Measurements from ENCODE around the gene S100A13.
"Not testable (repeated sequence)": the region's sequence is repeated elsewhere in the genome, so short reads cannot be mapped to it uniquely, and the experiment has no call there.

The S100A13 gene

GRCh38 chr1:153646672-153647345 lies 19.5 kb upstream of the S100A13 start:
- Histone ChIP-seq H3K9ac (ENCODE audit: insufficient read length, low read depth) (no peak overlapping the region), H3K4me1 (ENCODE audit: insufficient read depth, insufficient read length) (peaks cover 3% of the 10 kb centered on the region), H3K27me3 (ENCODE audit: insufficient read depth, insufficient read length) (no peaks in the 10 kb centered on the region), H3K9me3 (ENCODE audit: insufficient read depth, low read length) (no peaks in the 10 kb centered on the region), H3K36me3 (ENCODE audit: insufficient read depth, insufficient read length, low read length) (peaks cover 56% of the 10 kb centered on the region), H3K4me3 (ENCODE audit: insufficient read length, low read depth) (no peak overlapping the region)
- TF ChIP-seq SUZ12 (IDR thresholded peaks at IDR 0.05; ENCODE audit: extremely low read depth, insufficient read depth, insufficient read length), result no peak
- DNase-seq (ENCODE audit: low read depth, low spot score), result no peak

GRCh38 chr1:153643816-153644215 lies 16.5 kb upstream of the S100A13 start:
- H3K9ac ChIP-seq (ENCODE audit: insufficient read length, low read depth), result no peak overlapping the region
- no peaks in the 10 kb centered on the region for H3K9me3 ChIP-seq (ENCODE audit: insufficient read depth, low read length)
- H3K4me1 ChIP-seq (ENCODE audit: insufficient read depth, insufficient read length), result no peaks in the 10 kb centered on the region
- TF ChIP-seq SUZ12 (IDR thresholded peaks at IDR 0.05; ENCODE audit: extremely low read depth, insufficient read depth, insufficient read length) (no peak), ZNF274 (IDR thresholded peaks at IDR 0.05; ENCODE audit: low read depth, low read length) (no peak), YY1 (IDR thresholded peaks at IDR 0.05; ENCODE audit: insufficient read depth, insufficient read length) (no peak)
- no peak for DNase-seq (ENCODE audit: low read depth, low spot score)
- peaks cover 86% of the 10 kb centered on the region for H3K36me3 ChIP-seq (ENCODE audit: insufficient read depth, insufficient read length, low read length)
- no peak overlapping the region for H3K4me3 ChIP-seq (ENCODE audit: insufficient read length, low read depth)
- no peaks in the 10 kb centered on the region for H3K27me3 ChIP-seq (ENCODE audit: insufficient read depth, insufficient read length)

DNA sequence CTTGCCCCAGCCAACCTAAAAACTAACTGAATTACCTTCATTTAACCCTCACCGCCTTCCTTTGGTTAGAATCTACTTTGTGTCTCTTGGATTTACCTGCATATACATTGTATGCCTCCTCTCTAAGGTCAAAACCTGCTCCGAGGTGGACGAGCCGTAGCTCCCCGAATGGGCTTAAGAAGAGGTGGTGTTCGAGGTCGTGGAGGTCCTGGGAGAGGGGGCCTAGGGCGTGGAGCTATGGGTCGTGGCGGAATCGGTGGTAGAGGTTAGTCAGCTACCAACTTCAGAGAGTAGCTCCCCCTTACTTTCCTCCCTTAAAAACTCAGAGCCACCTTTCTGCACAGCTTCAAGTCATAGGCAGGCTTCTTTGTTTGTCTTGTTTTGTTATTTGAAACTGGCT lies 15.8 kb upstream of the S100A13 start:
- TF ChIP-seq SUZ12 (IDR thresholded peaks at IDR 0.05; ENCODE audit: extremely low read depth, insufficient read depth, insufficient read length), result no peak
- no peak for TF ChIP-seq ZNF274 (IDR thresholded peaks at IDR 0.05; ENCODE audit: low read depth, low read length)
- TF ChIP-seq YY1 (IDR thresholded peaks at IDR 0.05; ENCODE audit: insufficient read depth, insufficient read length), result no peak
- no peak for DNase-seq (ENCODE audit: low read depth, low spot score)
- H3K27me3 ChIP-seq (ENCODE audit: insufficient read depth, insufficient read length), result no peaks in the 10 kb centered on the region
- H3K4me1 ChIP-seq (ENCODE audit: insufficient read depth, insufficient read length), result no peaks in the 10 kb centered on the region
- no peak overlapping the region for H3K4me3 ChIP-seq (ENCODE audit: insufficient read length, low read depth)
- H3K36me3 ChIP-seq (ENCODE audit: insufficient read depth, insufficient read length, low read length), result peaks cover 93% of the 10 kb centered on the region
- H3K9ac ChIP-seq (ENCODE audit: insufficient read length, low read depth), result no peak overlapping the region
- no peaks in the 10 kb centered on the region for H3K9me3 ChIP-seq (ENCODE audit: insufficient read depth, low read length)

DNA sequence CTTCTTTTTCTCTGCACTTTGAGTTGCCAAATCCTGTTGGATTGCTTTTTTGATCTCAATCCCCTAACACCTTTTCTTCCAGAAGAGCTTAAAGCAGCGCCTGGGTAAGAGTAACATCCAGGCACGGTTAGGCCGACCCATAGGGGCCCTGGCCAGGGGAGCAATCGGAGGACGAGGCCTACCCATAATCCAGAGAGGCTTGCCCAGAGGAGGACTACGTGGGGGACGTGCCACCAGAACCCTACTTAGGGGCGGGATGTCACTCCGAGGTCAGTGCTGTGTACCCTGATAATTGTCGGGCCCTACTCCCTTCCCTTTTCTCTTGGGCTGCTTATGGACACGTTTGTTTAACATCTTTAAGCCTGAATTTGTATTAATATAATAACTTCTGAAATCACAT lies 14.9 kb upstream of the S100A13 start:
- H3K4me3 ChIP-seq (ENCODE audit: insufficient read length, low read depth), result no peak overlapping the region
- no peaks in the 10 kb centered on the region for H3K4me1 ChIP-seq (ENCODE audit: insufficient read depth, insufficient read length)
- no peak overlapping the region for H3K9ac ChIP-seq (ENCODE audit: insufficient read length, low read depth)
- no peaks in the 10 kb centered on the region for H3K9me3 ChIP-seq (ENCODE audit: insufficient read depth, low read length)
- no peak for DNase-seq (ENCODE audit: low read depth, low spot score)
- TF ChIP-seq ZNF274 (IDR thresholded peaks at IDR 0.05; ENCODE audit: low read depth, low read length), result no peak
- no peak for TF ChIP-seq YY1 (IDR thresholded peaks at IDR 0.05; ENCODE audit: insufficient read depth, insufficient read length)
- no peak for TF ChIP-seq SUZ12 (IDR thresholded peaks at IDR 0.05; ENCODE audit: extremely low read depth, insufficient read depth, insufficient read length)
- H3K27me3 ChIP-seq (ENCODE audit: insufficient read depth, insufficient read length), result no peaks in the 10 kb centered on the region
- H3K36me3 ChIP-seq (ENCODE audit: insufficient read depth, insufficient read length, low read length), result peaks cover 99% of the 10 kb centered on the region

GRCh38 chr1:153640861-153641260 lies 13.6 kb upstream of the S100A13 start:
- Histone ChIP-seq H3K9me3 (ENCODE audit: insufficient read depth, low read length) (no peaks in the 10 kb centered on the region), H3K36me3 (ENCODE audit: insufficient read depth, insufficient read length, low read length) (peaks cover 99% of the 10 kb centered on the region), H3K9ac (ENCODE audit: insufficient read length, low read depth) (no peak overlapping the region), H3K4me3 (ENCODE audit: insufficient read length, low read depth) (no peak overlapping the region), H3K4me1 (ENCODE audit: insufficient read depth, insufficient read length) (no peaks in the 10 kb centered on the region), H3K27me3 (ENCODE audit: insufficient read depth, insufficient read length) (no peaks in the 10 kb centered on the region)
- no peak for DNase-seq (ENCODE audit: low read depth, low spot score)
- TF ChIP-seq YY1 (IDR thresholded peaks at IDR 0.05; ENCODE audit: insufficient read depth, insufficient read length), result no peak
- no peak for TF ChIP-seq ZNF274 (IDR thresholded peaks at IDR 0.05; ENCODE audit: low read depth, low read length)
- TF ChIP-seq SUZ12 (IDR thresholded peaks at IDR 0.05; ENCODE audit: extremely low read depth, insufficient read depth, insufficient read length), result no peak

DNA sequence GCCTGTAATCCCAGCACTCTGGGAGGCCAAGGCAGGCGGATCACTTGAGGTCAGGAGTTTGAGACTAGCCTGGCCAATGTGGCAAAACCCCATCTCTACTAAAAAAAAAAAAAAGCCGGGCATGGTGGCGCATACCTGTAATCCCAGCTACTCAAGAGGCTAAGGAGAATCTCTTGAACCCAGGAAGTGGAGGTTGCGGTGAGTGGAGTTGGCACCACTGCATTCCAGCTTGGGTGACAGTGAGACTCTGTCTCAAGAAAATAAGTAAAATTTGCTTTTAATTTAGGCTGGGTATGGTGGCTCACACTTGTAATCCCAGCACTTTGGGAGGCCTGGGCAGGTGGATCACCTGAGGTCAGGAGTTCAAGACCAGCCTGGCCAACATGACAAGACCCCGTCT lies 12.9 kb upstream of the S100A13 start:
- not testable (repeated sequence) for H3K4me3 ChIP-seq (ENCODE audit: insufficient read length, low read depth); DNase-seq (ENCODE audit: low read depth, low spot score); H3K27me3 ChIP-seq (ENCODE audit: insufficient read depth, insufficient read length); H3K4me1 ChIP-seq (ENCODE audit: insufficient read depth, insufficient read length); H3K9ac ChIP-seq (ENCODE audit: insufficient read length, low read depth); H3K9me3 ChIP-seq (ENCODE audit: insufficient read depth, low read length)
- H3K36me3 ChIP-seq (ENCODE audit: insufficient read depth, insufficient read length, low read length), result peaks cover 99% of the 10 kb centered on the region

DNA sequence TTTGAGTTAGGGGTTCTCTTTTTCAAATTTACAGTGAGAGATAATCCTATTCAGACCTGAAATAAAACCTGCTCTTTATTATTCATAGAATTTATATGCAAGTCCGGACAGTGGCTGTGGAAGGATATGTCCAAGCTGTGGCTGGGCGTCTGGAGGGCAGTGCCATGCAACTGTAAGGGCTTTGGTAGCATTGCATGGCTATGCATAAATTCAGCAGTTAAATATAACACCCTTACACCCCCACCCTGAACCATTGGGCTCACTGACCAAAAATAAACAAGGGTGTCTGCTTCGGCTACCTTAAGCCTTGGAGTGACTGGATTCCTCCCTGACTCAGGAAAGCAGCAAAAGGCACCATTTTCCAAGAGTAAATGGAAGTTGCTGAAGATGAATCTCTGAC lies 12.0 kb upstream of the S100A13 start:
- no peak for DNase-seq (ENCODE audit: low read depth, low spot score)
- H3K9ac ChIP-seq (ENCODE audit: insufficient read length, low read depth), result no peak overlapping the region
- TF ChIP-seq YY1 (IDR thresholded peaks at IDR 0.05; ENCODE audit: insufficient read depth, insufficient read length) (no peak), ZNF274 (IDR thresholded peaks at IDR 0.05; ENCODE audit: low read depth, low read length) (no peak), SUZ12 (IDR thresholded peaks at IDR 0.05; ENCODE audit: extremely low read depth, insufficient read depth, insufficient read length) (no peak)
- peaks cover 94% of the 10 kb centered on the region for H3K36me3 ChIP-seq (ENCODE audit: insufficient read depth, insufficient read length, low read length)
- no peak overlapping the region for H3K4me3 ChIP-seq (ENCODE audit: insufficient read length, low read depth)
- no peaks in the 10 kb centered on the region for H3K9me3 ChIP-seq (ENCODE audit: insufficient read depth, low read length)
- no peaks in the 10 kb centered on the region for H3K27me3 ChIP-seq (ENCODE audit: insufficient read depth, insufficient read length)
- no peaks in the 10 kb centered on the region for H3K4me1 ChIP-seq (ENCODE audit: insufficient read depth, insufficient read length)

GRCh38 chr1:153638261-153638660 lies 11.0 kb upstream of the S100A13 start:
- no peaks in the 10 kb centered on the region for H3K9me3 ChIP-seq (ENCODE audit: insufficient read depth, low read length)
- peaks cover 84% of the 10 kb centered on the region for H3K36me3 ChIP-seq (ENCODE audit: insufficient read depth, insufficient read length, low read length)
- DNase-seq (ENCODE audit: low read depth, low spot score), result no peak
- H3K4me1 ChIP-seq (ENCODE audit: insufficient read depth, insufficient read length), result no peaks in the 10 kb centered on the region
- no peaks in the 10 kb centered on the region for H3K27me3 ChIP-seq (ENCODE audit: insufficient read depth, insufficient read length)
- TF ChIP-seq SUZ12 (IDR thresholded peaks at IDR 0.05; ENCODE audit: extremely low read depth, insufficient read depth, insufficient read length), result no peak
- TF ChIP-seq YY1 (IDR thresholded peaks at IDR 0.05; ENCODE audit: insufficient read depth, insufficient read length), result no peak
- TF ChIP-seq ZNF274 (IDR thresholded peaks at IDR 0.05; ENCODE audit: low read depth, low read length), result no peak
- H3K4me3 ChIP-seq (ENCODE audit: insufficient read length, low read depth), result no peak overlapping the region
- no peak overlapping the region for H3K9ac ChIP-seq (ENCODE audit: insufficient read length, low read depth)
